Lung (tissue), 12 donors: ENCODE results near the gene DNMT3L. TPM values are rescaled to one million over a fixed set of nuclear protein-coding genes. Genes with fewer than 3 reads are reported as not detected.
"Not testable (repeated sequence)": the region's sequence is repeated elsewhere in the genome, so short reads cannot be mapped to it uniquely, and the experiment has no call there.

Experiments used
- ATAC-seq: fragments of 200-7000 bp; cut with Tn5 transposase; one replicate; pipeline ENCODE4 v1.9.1; 2020; ENCODE audit warnings: moderate number of reproducible peaks; ENCODE audit not compliant: insufficient read depth, low FRiP score
- DNase-seq, 3 donors: peaks; one replicate each; pipeline ENCODE4 v3.0.0-alpha.2; 2013 to 2017
- H3K27ac ChIP-seq, 2 donors: one replicate each; pipeline ENCODE4 v1.5.1; 2013; ENCODE audit warnings: mild to moderate bottlenecking in 2 of 2, moderate library complexity in 2 of 2, control low read depth in 1 of 2, inconsistent platforms in 1 of 2, low read depth in 1 of 2, low read length in 1 of 2
- H3K27me3 ChIP-seq, 3 donors: one replicate each; pipeline ENCODE4 v1.5.1; 2013; ENCODE audit warnings: low read length in 2 of 3; ENCODE audit not compliant: control insufficient read depth in 3 of 3, insufficient read depth in 3 of 3
- H3K36me3 ChIP-seq, 4 donors: one replicate each; pipeline ENCODE4 v1.5.1; 2013; ENCODE audit warnings: low read length in 4 of 4, mild to moderate bottlenecking in 1 of 4, moderate library complexity in 1 of 4; ENCODE audit not compliant: control insufficient read depth in 4 of 4, insufficient read depth in 4 of 4
- H3K4me1 ChIP-seq, 5 donors: one replicate each; pipeline ENCODE4 v1.5.1; 2013; ENCODE audit warnings: low read length in 5 of 5, mild to moderate bottlenecking in 2 of 5, moderate library complexity in 1 of 5; ENCODE audit not compliant: control insufficient read depth in 5 of 5, insufficient read depth in 5 of 5
- H3K4me3 ChIP-seq: one replicate; pipeline ENCODE4 v1.5.1; 2013; ENCODE audit warnings: mild to moderate bottlenecking, control low read depth, moderate library complexity
- H3K9ac ChIP-seq, 2 donors: one replicate each; pipeline ENCODE4 v1.5.1; 2013; ENCODE audit warnings: low read length in 2 of 2, control low read depth in 1 of 2; ENCODE audit not compliant: insufficient read depth in 1 of 2
- H3K9me3 ChIP-seq, 4 donors: one replicate each; pipeline ENCODE4 v1.5.1; 2013; ENCODE audit warnings: low read length in 3 of 4, mild to moderate bottlenecking in 1 of 4, moderate library complexity in 1 of 4; ENCODE audit not compliant: control insufficient read depth in 4 of 4, insufficient read depth in 3 of 4
- WGBS, 2 donors: extraction: QIAGEN DNeasy Blood & Tissue Kit; methylation state at CpG; one replicate each; pipeline ENCODE4 v1.1.7; 2013; 5-methylcytosine and 5-hydroxymethylcytosine counted together
- polyA plus RNA-seq, 2 donors: library from polyadenylated mRNA; stranded (reverse); fragments of 200-250 nt; gene quantifications; one replicate each; pipeline ENCODE4 v1.2.1, GENCODE V29; 2013
- total RNA-seq, 2 donors: library from RNA; depleted of rRNA in 1 of 2; stranded (reverse); fragments of >200 nt in 1 of 2; gene quantifications; one replicate each; pipeline ENCODE4 v1.2.1, GENCODE V29; 2014 to 2021
- TF ChIP-seq, protein P1 (sequence below): IDR thresholded peaks from 2 replicates; pipeline ENCODE4 v1.5.1; 2012; ENCODE audit warnings: mild to moderate bottlenecking; ENCODE audit errors: control extremely low read depth, extremely low read depth
- donor health status: control.
- donor health status: control.
- donor health status: Bipolar disorder and iron deficiency.
- donor health status: healthy.
- donor health status: DM: yes; HTN: yes; CAD: no.

The DNMT3L gene
- total and polyA plus RNA-seq, 4 donors, result not detected

- H3K27me3 ChIP-seq, result no peaks in the 10 kb centered on the region
- peaks cover 0 to 5% (median 0%) of the 10 kb centered on the region in 5 donors for H3K4me1 ChIP-seq
- TF ChIP-seq, protein P1, sequence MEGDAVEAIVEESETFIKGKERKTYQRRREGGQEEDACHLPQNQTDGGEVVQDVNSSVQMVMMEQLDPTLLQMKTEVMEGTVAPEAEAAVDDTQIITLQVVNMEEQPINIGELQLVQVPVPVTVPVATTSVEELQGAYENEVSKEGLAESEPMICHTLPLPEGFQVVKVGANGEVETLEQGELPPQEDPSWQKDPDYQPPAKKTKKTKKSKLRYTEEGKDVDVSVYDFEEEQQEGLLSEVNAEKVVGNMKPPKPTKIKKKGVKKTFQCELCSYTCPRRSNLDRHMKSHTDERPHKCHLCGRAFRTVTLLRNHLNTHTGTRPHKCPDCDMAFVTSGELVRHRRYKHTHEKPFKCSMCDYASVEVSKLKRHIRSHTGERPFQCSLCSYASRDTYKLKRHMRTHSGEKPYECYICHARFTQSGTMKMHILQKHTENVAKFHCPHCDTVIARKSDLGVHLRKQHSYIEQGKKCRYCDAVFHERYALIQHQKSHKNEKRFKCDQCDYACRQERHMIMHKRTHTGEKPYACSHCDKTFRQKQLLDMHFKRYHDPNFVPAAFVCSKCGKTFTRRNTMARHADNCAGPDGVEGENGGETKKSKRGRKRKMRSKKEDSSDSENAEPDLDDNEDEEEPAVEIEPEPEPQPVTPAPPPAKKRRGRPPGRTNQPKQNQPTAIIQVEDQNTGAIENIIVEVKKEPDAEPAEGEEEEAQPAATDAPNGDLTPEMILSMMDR, result no peak
- no peak overlapping the region for H3K27ac ChIP-seq
- peak in 1 of 3 donors; percentile 16 for DNase-seq
- H3K36me3 ChIP-seq, result no peaks in the 10 kb centered on the region
- ATAC-seq, result no peak
- H3K9me3 ChIP-seq, result peaks cover 0 to 7% (median 0%) of the 10 kb centered on the region in 4 donors
- no peak overlapping the region for H3K9ac ChIP-seq
- 89 to 94% methylated on average over 11 of the region's 11 CpGs for WGBS, 2 donors
- no peak overlapping the region for H3K4me3 ChIP-seq
Observed at GRCh38 chr21:44255511-44255981, 6.2 kb downstream of the DNMT3L start.

GRCh38 chr21:44253832-44254710 lies 7.6 kb downstream of the DNMT3L start:
- no peak for ATAC-seq
- Histone ChIP-seq H3K4me3 (no peak overlapping the region), H3K36me3 (no peaks in the 10 kb centered on the region), H3K4me1 (peaks cover 0 to 5% (median 0%) of the 10 kb centered on the region in 5 donors), H3K27me3 (no peaks in the 10 kb centered on the region), H3K9me3 (peaks cover 0 to 4% (median 0%) of the 10 kb centered on the region in 4 donors), H3K27ac (no peak overlapping the region), H3K9ac (no peak overlapping the region)
- TF ChIP-seq, protein P1, result no peak
- WGBS, 2 donors, result 57 to 60% methylated on average over 29 of the region's 29 CpGs
- peak in 2 of 3 donors; percentile 16 to 44 for DNase-seq

DNA sequence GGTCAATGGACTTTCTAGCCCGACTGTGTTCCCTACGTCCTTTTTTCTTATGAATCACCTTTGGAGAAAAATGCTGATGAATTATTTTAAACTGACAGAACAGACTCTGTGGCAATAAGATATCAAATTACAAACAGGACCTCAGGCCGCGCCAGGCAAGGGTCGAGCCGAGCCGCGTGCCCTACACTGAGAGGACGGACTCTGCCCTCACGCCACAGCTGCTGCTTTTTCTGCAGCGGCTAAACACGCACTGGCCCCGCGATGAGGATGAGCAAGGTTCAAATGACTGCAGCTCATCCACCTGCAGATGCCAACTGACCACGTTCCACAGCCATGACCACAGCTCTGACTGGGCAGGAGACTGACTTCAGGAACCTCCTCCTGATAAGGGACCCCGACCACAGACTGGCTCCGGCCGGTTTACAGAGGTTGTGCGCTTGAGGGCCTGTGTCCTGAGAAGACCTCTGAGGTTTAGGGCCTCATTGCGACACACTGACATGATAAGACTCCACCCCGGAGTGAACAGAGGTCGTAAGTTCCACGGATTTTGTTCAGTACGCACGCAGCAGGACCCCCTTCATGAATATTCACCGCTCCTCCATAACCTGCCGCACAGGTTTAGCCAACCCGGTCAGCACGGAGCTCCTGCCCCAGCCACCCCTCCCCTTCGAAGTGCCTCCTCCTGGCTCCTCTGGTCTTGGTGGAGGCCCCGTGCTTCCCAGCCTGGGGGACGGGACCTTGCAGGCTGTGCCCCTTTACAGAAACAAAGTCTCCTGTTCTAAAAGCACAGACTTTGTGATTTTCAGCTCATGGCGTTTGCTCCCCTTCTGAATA lies 12.3 kb downstream of the DNMT3L start:
- H3K27me3 ChIP-seq, DNase-seq, ATAC-seq, H3K9ac ChIP-seq, H3K9me3 ChIP-seq, H3K27ac ChIP-seq, H3K4me1 ChIP-seq, H3K36me3 ChIP-seq, H3K4me3 ChIP-seq: not testable (repeated sequence)
- WGBS, 2 donors, result no CpG with 5 or more reads among the region's 33 CpGs

- DNase-seq, H3K9ac ChIP-seq, ATAC-seq, H3K27me3 ChIP-seq, H3K4me3 ChIP-seq, H3K36me3 ChIP-seq, H3K4me1 ChIP-seq, H3K27ac ChIP-seq, H3K9me3 ChIP-seq: not testable (repeated sequence)
- no CpG with 5 or more reads among the region's 17 CpGs for WGBS, 2 donors
Observed at GRCh38 chr21:44247904-44248303, 13.8 kb downstream of the DNMT3L start.

DNA sequence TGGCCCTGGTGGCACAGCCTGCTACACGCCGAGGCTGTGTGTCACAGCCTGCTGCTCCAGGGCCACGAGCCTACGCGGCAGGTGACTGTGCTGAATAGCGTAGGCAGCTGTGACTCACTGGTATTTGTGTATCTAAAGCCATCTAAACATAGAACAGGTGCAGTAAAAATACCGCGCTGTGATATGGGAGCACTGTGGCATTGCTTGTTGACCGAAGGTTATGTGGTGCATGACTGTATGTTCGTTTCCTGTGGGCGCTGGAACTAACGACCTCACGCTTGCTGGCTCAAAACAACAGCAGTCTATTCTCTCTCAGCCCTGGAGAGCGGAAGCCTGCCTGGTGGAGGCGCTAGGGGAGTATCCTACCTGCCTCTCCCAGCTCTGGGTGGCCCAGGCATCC lies 17.7 kb downstream of the DNMT3L start:
- not testable (repeated sequence) for DNase-seq, H3K9me3 ChIP-seq, H3K4me1 ChIP-seq, ATAC-seq, H3K27ac ChIP-seq, H3K4me3 ChIP-seq, H3K36me3 ChIP-seq, H3K27me3 ChIP-seq, H3K9ac ChIP-seq
- no CpG with 5 or more reads among the region's 15 CpGs for WGBS, 2 donors

- ATAC-seq, result peak; percentile 25
- H3K4me1 ChIP-seq, H3K27ac ChIP-seq, H3K9me3 ChIP-seq, DNase-seq, H3K9ac ChIP-seq, H3K36me3 ChIP-seq, H3K27me3 ChIP-seq, H3K4me3 ChIP-seq: not testable (repeated sequence)
- WGBS, 2 donors, result no CpG with 5 or more reads among the region's 27 CpGs
Observed at GRCh38 chr21:44241281-44241680, 20.4 kb downstream of the DNMT3L start.
